ENCODE data around the gene INSC.

- TF ChIP-seq CTCF (IDR thresholded peaks at IDR 0.05; ENCODE audit: poor library complexity): no peak
- no peak for TF ChIP-seq EZH2 (IDR thresholded peaks at IDR 0.05; ENCODE audit: borderline replicate concordance)
Observed at GRCh38 chr11:15199693-15200092, 85.0 kb downstream of the INSC start.
